Osteocyte (in vitro differentiated cells): ENCODE measurements around the gene CAP2. TPM values are rescaled to one million over a fixed set of nuclear protein-coding genes. Genes with fewer than 3 reads are reported as not detected.

Experiments
- DNase-seq: peaks from one replicate; pipeline ENCODE4 v3.0.0; 2021; ENCODE audit warnings: mixed read lengths; ENCODE audit not compliant: unreplicated experiment; ENCODE audit errors: extremely low spot score
- H3K27ac Mint-ChIP-seq: one replicate; pipeline ENCODE4 v1.8.0; 2021; ENCODE audit warnings: mild to moderate bottlenecking, mixed read lengths; ENCODE audit not compliant: unreplicated experiment
- H3K27me3 Mint-ChIP-seq: one replicate; pipeline ENCODE4 v1.8.0; 2021; ENCODE audit warnings: mixed read lengths; ENCODE audit not compliant: unreplicated experiment
- H3K36me3 Mint-ChIP-seq: one replicate; pipeline ENCODE4 v1.8.0; 2021; ENCODE audit warnings: mixed read lengths; ENCODE audit not compliant: unreplicated experiment
- H3K4me1 Mint-ChIP-seq: one replicate; pipeline ENCODE4 v1.8.0; 2021; ENCODE audit warnings: mixed read lengths; ENCODE audit not compliant: unreplicated experiment
- H3K4me3 Mint-ChIP-seq: one replicate; pipeline ENCODE4 v1.8.0; 2021; ENCODE audit warnings: mild to moderate bottlenecking, moderate library complexity, mixed read lengths; ENCODE audit not compliant: unreplicated experiment
- H3K9me3 Mint-ChIP-seq: one replicate; pipeline ENCODE4 v1.8.0; 2021; ENCODE audit warnings: mixed read lengths; ENCODE audit not compliant: unreplicated experiment
- CTCF ChIP-seq: fragments of 200-600 bp; sonication (generic); IDR thresholded peaks from 2 replicates; pipeline ENCODE4 v1.5.0; 2021; ENCODE audit warnings: antibody characterized with exemption, mild to moderate bottlenecking, moderate library complexity
- long read RNA-seq: library from polyadenylated mRNA; unstranded; transcript quantifications from one replicate; pipeline ENCODE4 v2.0.0, GENCODE V29; 2021
- total RNA-seq: library from RNA; stranded (reverse); gene quantifications from 2 replicates; pipeline ENCODE4 v1.2.1, GENCODE V29; 2021

CAP2 gene
- 71.8 and 83.6 TPM in 2 replicates for total RNA-seq
- long read RNA-seq, transcript CAP2-203 (11 exons, 1,404 nt), result minor isoform, 24 of 523 reads
- long read RNA-seq, transcript CAP2-201 (13 exons, 3,316 nt), result major isoform, 390 of 523 reads
- long read RNA-seq, transcript CAP2-202 (12 exons, 1,812 nt), result minor isoform, 10 of 523 reads
- long read RNA-seq, partial matches to known transcripts, result 41 of 523 reads
- long read RNA-seq, other reads (novel, unspliced or antisense), result 57 of 523 reads

- Mint-ChIP-seq H3K27me3 (no peaks in the 10 kb centered on the region), H3K4me1 (peaks cover 58% of the 10 kb centered on the region), H3K36me3 (peaks cover 11% of the 10 kb centered on the region), H3K9me3 (peaks cover 6% of the 10 kb centered on the region), H3K4me3 (peak within 1 kb of the TSS; percentile 96), H3K27ac (peak within 1 kb of the TSS; percentile 97)
- peak; percentile 90 for DNase-seq
- TF ChIP-seq CTCF, result no peak
Measured at GRCh38 chr6:17392978-17393891, at the start of gene CAP2. CAP2 (plus strand) TSS chr6:17393595; CDS start chr6:17421556, 27,961 bp downstream.

- H3K27ac Mint-ChIP-seq, result no peak overlapping the region
- no peaks in the 10 kb centered on the region for H3K27me3 Mint-ChIP-seq
- peaks cover 10% of the 10 kb centered on the region for H3K4me1 Mint-ChIP-seq
- H3K36me3 Mint-ChIP-seq, result no peaks in the 10 kb centered on the region
- DNase-seq, result no peak
- TF ChIP-seq CTCF, result no peak
- no peak overlapping the region for H3K4me3 Mint-ChIP-seq
- no peaks in the 10 kb centered on the region for H3K9me3 Mint-ChIP-seq
Measured at GRCh38 chr6:17347012-17347411, 46.4 kb upstream of the CAP2 start.

- H3K27ac Mint-ChIP-seq, result no peak overlapping the region
- no peaks in the 10 kb centered on the region for H3K9me3 Mint-ChIP-seq
- H3K4me1 Mint-ChIP-seq, result peaks cover 11% of the 10 kb centered on the region
- H3K4me3 Mint-ChIP-seq, result no peak overlapping the region
- DNase-seq, result no peak
- TF ChIP-seq CTCF, result no peak
- H3K27me3 Mint-ChIP-seq, result no peaks in the 10 kb centered on the region
- no peaks in the 10 kb centered on the region for H3K36me3 Mint-ChIP-seq
Measured at GRCh38 chr6:17349427-17349826, 44.0 kb upstream of the CAP2 start.

GRCh38 chr6:17352302-17352701 is 41.1 kb upstream of the CAP2 start:
- DNase-seq, result no peak
- no peaks in the 10 kb centered on the region for H3K27me3 Mint-ChIP-seq

More at GRCh38 chr6:17352302-17352701, 41.1 kb upstream of the CAP2 start:
- Mint-ChIP-seq H3K36me3 (no peaks in the 10 kb centered on the region), H3K27ac (no peak overlapping the region), H3K9me3 (no peaks in the 10 kb centered on the region), H3K4me1 (peaks cover 15% of the 10 kb centered on the region), H3K4me3 (no peak overlapping the region)
- no peak for TF ChIP-seq CTCF
